HepG2 (cell line): ENCODE measurements around the gene PDK2. TPM values are rescaled to one million over a fixed set of nuclear protein-coding genes. Genes with fewer than 3 reads are reported as not detected.

ENCODE experiments used
- ARID2 ChIP-seq: sonication (generic); formaldehyde crosslinking; IDR thresholded peaks from 2 replicates; pipeline ENCODE4 v1.8.1; 2022; ENCODE audit warnings: mild to moderate bottlenecking, missing genetic modification reagents, borderline replicate concordance
- HIVEP1 ChIP-seq: sonication (generic); formaldehyde crosslinking; IDR thresholded peaks from 2 replicates; pipeline ENCODE4 v1.4.0; 2020; ENCODE audit warnings: mild to moderate bottlenecking, missing genetic modification reagents
- HMG20B ChIP-seq: conservative IDR thresholded peaks from 2 replicates; pipeline ENCODE4 v1.6.1; 2016; ENCODE audit warnings: missing genetic modification reagents, missing compliant biosample characterization
- MIXL1 ChIP-seq: IDR thresholded peaks from 2 replicates; pipeline ENCODE4 v1.6.1; 2016
- PAWR ChIP-seq: sonication (generic); formaldehyde crosslinking; IDR thresholded peaks from 2 replicates; pipeline ENCODE4 v1.4.0; 2020; ENCODE audit warnings: missing genetic modification reagents, mild to moderate bottlenecking, borderline replicate concordance
- PHF8 ChIP-seq: sonication (generic); formaldehyde crosslinking; IDR thresholded peaks from 2 replicates; pipeline ENCODE4 v1.5.0; 2020; ENCODE audit warnings: missing genetic modification reagents
- SNAI1 ChIP-seq: sonication (generic); formaldehyde crosslinking; IDR thresholded peaks from 2 replicates; pipeline ENCODE4 v1.5.0; 2020; ENCODE audit warnings: mild to moderate bottlenecking, missing genetic modification reagents, borderline replicate concordance
- THAP11 ChIP-seq: IDR thresholded peaks from 2 replicates; pipeline ENCODE4 v1.6.1; 2016; ENCODE audit warnings: missing biosample characterization, missing genetic modification reagents
- YEATS2 ChIP-seq: sonication (generic); formaldehyde crosslinking; IDR thresholded peaks from 2 replicates; pipeline ENCODE4 v1.4.0; 2020; ENCODE audit warnings: missing genetic modification reagents, borderline replicate concordance
- ZNF101 ChIP-seq: sonication (generic); formaldehyde crosslinking; IDR thresholded peaks from 2 replicates; pipeline ENCODE4 v1.4.0; 2020; ENCODE audit warnings: mild to moderate bottlenecking, low read depth, missing genetic modification reagents, borderline replicate concordance
- ZNF234 ChIP-seq: sonication (generic); formaldehyde crosslinking; conservative IDR thresholded peaks from 2 replicates; pipeline ENCODE4 v1.5.1; 2020; ENCODE audit warnings: mild to moderate bottlenecking, missing genetic modification reagents
- ZNF7 ChIP-seq: IDR thresholded peaks from 2 replicates; pipeline ENCODE4 v1.6.1; 2016; ENCODE audit warnings: missing biosample characterization, missing genetic modification reagents
- ZNF788 ChIP-seq: sonication (generic); formaldehyde crosslinking; IDR thresholded peaks from 2 replicates; pipeline ENCODE4 v1.5.0; 2020; ENCODE audit warnings: mild to moderate bottlenecking, missing genetic modification reagents, borderline replicate concordance
- ZNF790 ChIP-seq: sonication (generic); formaldehyde crosslinking; IDR thresholded peaks from 2 replicates; pipeline ENCODE4 v1.8.0; 2022; ENCODE audit warnings: missing genetic modification reagents, mild to moderate bottlenecking, borderline replicate concordance
- ZSCAN25 ChIP-seq: sonication (generic); formaldehyde crosslinking; IDR thresholded peaks from 2 replicates; pipeline ENCODE4 v1.8.0; 2022; ENCODE audit warnings: mild to moderate bottlenecking, missing genetic modification reagents
- polyA plus RNA-seq, 8 experiments: library from polyadenylated mRNA; depleted of rRNA in 3 of 8; stranded (reverse) in 7 of 8; unstranded in 1 of 8; fragments of >200 nt; fragmentation: Illumina TruSeq in 4 of 8; extraction: Trizol in 4 of 8; gene quantifications; 2 replicates each; pipeline versions ENCODE4 v1.2.1 to v1.2.3, GENCODE V29; 2011 to 2016; ENCODE audit warnings: low read depth in 4 of 8, missing spikeins in 1 of 8, mixed read lengths in 1 of 8; ENCODE audit not compliant: insufficient read depth in 1 of 8
- total RNA-seq, 5 experiments: library from RNA; depleted of rRNA; stranded (reverse); fragments of >200 nt; fragmentation: Illumina TruSeq; extraction: Trizol; gene quantifications; 2 replicates each; pipeline ENCODE4 v1.2.3, GENCODE V29; 2016; ENCODE audit warnings: low read depth in 1 of 5
- TF ChIP-seq, protein P1 (sequence below): sonication (generic); formaldehyde crosslinking; IDR thresholded peaks from 2 replicates; pipeline ENCODE4 v1.4.0; 2020; ENCODE audit warnings: low read depth, mild to moderate bottlenecking, missing genetic modification reagents
- TF ChIP-seq, protein P2 (sequence below): sonication (generic); formaldehyde crosslinking; IDR thresholded peaks from 2 replicates; pipeline ENCODE4 v1.4.0; 2020; ENCODE audit warnings: missing genetic modification reagents
- TF ChIP-seq, protein P3 (sequence below): sonication (generic); formaldehyde crosslinking; IDR thresholded peaks from 2 replicates; pipeline ENCODE4 v1.4.0; 2020; ENCODE audit warnings: missing genetic modification reagents
- TF ChIP-seq, protein P4 (sequence below): IDR thresholded peaks from 2 replicates; pipeline ENCODE4 v1.6.1; 2016; ENCODE audit warnings: low read depth, control low read depth
- TF ChIP-seq, protein P5 (sequence below): IDR thresholded peaks from 2 replicates; pipeline ENCODE4 v1.4.0; 2020; ENCODE audit warnings: mild to moderate bottlenecking, missing genetic modification reagents

The PDK2 gene
- total and polyA plus RNA-seq, 2 of the 13 experiments (the other 11 are each of a cell fraction or from before 2014, with no cell fraction given) = 18.5 to 59.7 TPM

DNA sequence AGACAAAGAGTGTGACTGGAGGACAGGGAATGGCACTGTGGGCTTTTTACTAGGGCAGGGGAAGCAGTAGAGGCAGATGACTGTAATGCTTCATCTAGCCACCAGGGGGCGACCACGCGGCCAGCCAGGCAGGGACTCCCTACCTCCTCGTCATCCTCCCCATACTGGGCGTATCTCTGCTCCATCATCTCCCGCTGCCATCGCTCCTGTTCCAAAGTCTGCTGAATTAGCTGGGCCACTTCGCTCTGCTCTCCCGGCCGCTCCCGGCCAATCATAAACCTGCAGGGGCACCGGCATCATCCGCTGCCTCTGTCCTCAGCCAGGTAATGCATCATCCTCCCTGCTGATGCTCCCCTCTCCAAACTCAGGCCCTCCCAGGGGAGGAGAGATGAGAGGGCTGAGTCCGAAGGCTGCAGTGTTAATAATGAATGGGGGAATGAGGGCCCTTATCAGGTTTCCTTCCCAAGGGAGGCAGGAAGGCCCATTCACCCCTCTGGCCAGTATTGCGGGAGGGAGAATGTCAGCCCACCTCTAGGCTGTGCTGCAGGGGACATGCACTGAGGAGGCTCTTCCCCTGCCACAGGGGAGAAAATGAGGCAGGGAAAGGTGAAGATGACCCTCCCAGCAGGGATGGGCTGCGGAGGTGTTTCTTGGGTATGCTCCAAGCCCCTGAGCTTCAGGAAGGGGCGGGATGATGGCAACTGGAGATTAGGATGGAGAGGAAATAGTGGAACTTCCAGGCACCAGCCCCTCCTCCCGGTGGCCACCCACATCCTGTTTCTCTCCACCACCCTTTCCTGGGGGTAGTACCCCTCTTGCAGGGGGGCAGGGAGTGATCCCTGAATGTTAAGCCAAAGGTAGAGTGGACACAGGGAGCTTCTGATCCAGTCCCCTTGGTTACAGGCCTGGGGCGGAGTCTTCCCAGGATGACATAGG lies 45.1 kb downstream of the PDK2 start (continued):
- TF ChIP-seq, protein P1, sequence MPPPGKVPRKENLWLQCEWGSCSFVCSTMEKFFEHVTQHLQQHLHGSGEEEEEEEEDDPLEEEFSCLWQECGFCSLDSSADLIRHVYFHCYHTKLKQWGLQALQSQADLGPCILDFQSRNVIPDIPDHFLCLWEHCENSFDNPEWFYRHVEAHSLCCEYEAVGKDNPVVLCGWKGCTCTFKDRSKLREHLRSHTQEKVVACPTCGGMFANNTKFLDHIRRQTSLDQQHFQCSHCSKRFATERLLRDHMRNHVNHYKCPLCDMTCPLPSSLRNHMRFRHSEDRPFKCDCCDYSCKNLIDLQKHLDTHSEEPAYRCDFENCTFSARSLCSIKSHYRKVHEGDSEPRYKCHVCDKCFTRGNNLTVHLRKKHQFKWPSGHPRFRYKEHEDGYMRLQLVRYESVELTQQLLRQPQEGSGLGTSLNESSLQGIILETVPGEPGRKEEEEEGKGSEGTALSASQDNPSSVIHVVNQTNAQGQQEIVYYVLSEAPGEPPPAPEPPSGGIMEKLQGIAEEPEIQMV (CRISPR knock-in tag) = peak; percentile 37; the same call in 1 of the 2 replicates
- TF ChIP-seq ZNF788 (CRISPR knock-in tag) (no peak; the same call in 1 of the 2 replicates), HIVEP1 (no peak), ZSCAN25 (no peak), ARID2 (CRISPR knock-in tag) (no peak), HMG20B (CRISPR knock-in tag) (no peak), ZNF101 (no peak), THAP11 (CRISPR knock-in tag) (peak; percentile 35; the same call in 1 of the 2 replicates), YEATS2 (CRISPR knock-in tag) (no peak), PHF8 (CRISPR knock-in tag) (no peak), ZNF7 (no peak), ZNF790 (CRISPR knock-in tag) (no peak), SNAI1 (CRISPR knock-in tag) (no peak), MIXL1 (CRISPR knock-in tag) (peak; percentile 32; the same call in 1 of the 2 replicates), ZNF234 (CRISPR knock-in tag) (no peak), PAWR (CRISPR knock-in tag) (no peak)
- TF ChIP-seq, protein P2, sequence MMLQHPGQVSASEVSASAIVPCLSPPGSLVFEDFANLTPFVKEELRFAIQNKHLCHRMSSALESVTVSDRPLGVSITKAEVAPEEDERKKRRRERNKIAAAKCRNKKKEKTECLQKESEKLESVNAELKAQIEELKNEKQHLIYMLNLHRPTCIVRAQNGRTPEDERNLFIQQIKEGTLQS (CRISPR knock-in tag) = no peak
- TF ChIP-seq, protein P3, sequence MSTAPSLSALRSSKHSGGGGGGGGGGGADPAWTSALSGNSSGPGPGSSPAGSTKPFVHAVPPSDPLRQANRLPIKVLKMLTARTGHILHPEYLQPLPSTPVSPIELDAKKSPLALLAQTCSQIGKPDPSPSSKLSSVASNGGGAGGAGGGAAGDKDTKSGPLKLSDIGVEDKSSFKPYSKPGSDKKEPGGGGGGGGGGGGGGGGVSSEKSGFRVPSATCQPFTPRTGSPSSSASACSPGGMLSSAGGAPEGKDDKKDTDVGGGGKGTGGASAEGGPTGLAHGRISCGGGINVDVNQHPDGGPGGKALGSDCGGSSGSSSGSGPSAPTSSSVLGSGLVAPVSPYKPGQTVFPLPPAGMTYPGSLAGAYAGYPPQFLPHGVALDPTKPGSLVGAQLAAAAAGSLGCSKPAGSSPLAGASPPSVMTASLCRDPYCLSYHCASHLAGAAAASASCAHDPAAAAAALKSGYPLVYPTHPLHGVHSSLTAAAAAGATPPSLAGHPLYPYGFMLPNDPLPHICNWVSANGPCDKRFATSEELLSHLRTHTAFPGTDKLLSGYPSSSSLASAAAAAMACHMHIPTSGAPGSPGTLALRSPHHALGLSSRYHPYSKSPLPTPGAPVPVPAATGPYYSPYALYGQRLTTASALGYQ (CRISPR knock-in tag) = no peak
- TF ChIP-seq, protein P4, sequence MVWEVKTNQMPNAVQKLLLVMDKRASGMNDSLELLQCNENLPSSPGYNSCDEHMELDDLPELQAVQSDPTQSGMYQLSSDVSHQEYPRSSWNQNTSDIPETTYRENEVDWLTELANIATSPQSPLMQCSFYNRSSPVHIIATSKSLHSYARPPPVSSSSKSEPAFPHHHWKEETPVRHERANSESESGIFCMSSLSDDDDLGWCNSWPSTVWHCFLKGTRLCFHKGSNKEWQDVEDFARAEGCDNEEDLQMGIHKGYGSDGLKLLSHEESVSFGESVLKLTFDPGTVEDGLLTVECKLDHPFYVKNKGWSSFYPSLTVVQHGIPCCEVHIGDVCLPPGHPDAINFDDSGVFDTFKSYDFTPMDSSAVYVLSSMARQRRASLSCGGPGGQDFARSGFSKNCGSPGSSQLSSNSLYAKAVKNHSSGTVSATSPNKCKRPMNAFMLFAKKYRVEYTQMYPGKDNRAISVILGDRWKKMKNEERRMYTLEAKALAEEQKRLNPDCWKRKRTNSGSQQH (CRISPR knock-in tag) = 0 out of 2 replicates have a peak, but pooled peaks have one; percentile 42
- TF ChIP-seq, protein P5, sequence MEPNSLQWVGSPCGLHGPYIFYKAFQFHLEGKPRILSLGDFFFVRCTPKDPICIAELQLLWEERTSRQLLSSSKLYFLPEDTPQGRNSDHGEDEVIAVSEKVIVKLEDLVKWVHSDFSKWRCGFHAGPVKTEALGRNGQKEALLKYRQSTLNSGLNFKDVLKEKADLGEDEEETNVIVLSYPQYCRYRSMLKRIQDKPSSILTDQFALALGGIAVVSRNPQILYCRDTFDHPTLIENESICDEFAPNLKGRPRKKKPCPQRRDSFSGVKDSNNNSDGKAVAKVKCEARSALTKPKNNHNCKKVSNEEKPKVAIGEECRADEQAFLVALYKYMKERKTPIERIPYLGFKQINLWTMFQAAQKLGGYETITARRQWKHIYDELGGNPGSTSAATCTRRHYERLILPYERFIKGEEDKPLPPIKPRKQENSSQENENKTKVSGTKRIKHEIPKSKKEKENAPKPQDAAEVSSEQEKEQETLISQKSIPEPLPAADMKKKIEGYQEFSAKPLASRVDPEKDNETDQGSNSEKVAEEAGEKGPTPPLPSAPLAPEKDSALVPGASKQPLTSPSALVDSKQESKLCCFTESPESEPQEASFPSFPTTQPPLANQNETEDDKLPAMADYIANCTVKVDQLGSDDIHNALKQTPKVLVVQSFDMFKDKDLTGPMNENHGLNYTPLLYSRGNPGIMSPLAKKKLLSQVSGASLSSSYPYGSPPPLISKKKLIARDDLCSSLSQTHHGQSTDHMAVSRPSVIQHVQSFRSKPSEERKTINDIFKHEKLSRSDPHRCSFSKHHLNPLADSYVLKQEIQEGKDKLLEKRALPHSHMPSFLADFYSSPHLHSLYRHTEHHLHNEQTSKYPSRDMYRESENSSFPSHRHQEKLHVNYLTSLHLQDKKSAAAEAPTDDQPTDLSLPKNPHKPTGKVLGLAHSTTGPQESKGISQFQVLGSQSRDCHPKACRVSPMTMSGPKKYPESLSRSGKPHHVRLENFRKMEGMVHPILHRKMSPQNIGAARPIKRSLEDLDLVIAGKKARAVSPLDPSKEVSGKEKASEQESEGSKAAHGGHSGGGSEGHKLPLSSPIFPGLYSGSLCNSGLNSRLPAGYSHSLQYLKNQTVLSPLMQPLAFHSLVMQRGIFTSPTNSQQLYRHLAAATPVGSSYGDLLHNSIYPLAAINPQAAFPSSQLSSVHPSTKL = no peak
